ENCODE results near the gene TAF11L11.
"Not testable (repeated sequence)": the region's sequence is repeated elsewhere in the genome, so short reads cannot be mapped to it uniquely, and the experiment has no call there.

TAF11L11 gene

GRCh38 chr5:17603880-17604279, at the start of gene TAF11L11:
Gene TAF11L11 (plus strand): TSS chr5:17604183.
- DNase-seq (ENCODE audit: low read depth): not testable (repeated sequence)

- DNase-seq (ENCODE audit: low read depth): not testable (repeated sequence)
Measured at GRCh38 chr5:17585658-17586057, 18.3 kb upstream of the TAF11L11 start, which contains the start of gene TAF11L7. Gene TAF11L7 (minus strand): TSS chr5:17585758.

- DNase-seq (ENCODE audit: low read depth): not testable (repeated sequence)
Measured at GRCh38 chr5:17590860-17591259, 13.1 kb upstream of the TAF11L11 start, which contains the start of gene TAF11L8. Gene TAF11L8 (minus strand): TSS chr5:17590960.

GRCh38 chr5:17594255-17594654, 9.7 kb upstream of the TAF11L11 start, which contains the start of gene TAF11L9:
Gene TAF11L9 (minus strand): TSS chr5:17594394.
- DNase-seq (ENCODE audit: low read depth): not testable (repeated sequence)

- not testable (repeated sequence) for DNase-seq (ENCODE audit: low read depth)
Measured at GRCh38 chr5:17597728-17598127, 6.3 kb upstream of the TAF11L11 start, which contains the start of gene TAF11L10. Gene TAF11L10 (minus strand): TSS chr5:17597828.

- no peak for DNase-seq (ENCODE audit: low read depth)
Measured at GRCh38 chr5:17604951-17605350, 968 bp downstream of the TAF11L11 start.

GRCh38 chr5:17607461-17607860, 3.5 kb downstream of the TAF11L11 start:
- DNase-seq (ENCODE audit: low read depth): not testable (repeated sequence)

- not testable (repeated sequence) for DNase-seq (ENCODE audit: low read depth)
Measured at GRCh38 chr5:17610092-17610491, 6.1 kb downstream of the TAF11L11 start, which contains the start of gene TAF11L12. Gene TAF11L12 (plus strand): TSS chr5:17610392.

- DNase-seq (ENCODE audit: low read depth): no peak
Measured at GRCh38 chr5:17614872-17615605, 11.1 kb downstream of the TAF11L11 start.

- no peak for DNase-seq (ENCODE audit: low read depth)
Measured at GRCh38 chr5:17619354-17619753, 15.4 kb downstream of the TAF11L11 start.

- no peak for DNase-seq (ENCODE audit: low read depth)
Measured at GRCh38 chr5:17620627-17621026, 16.6 kb downstream of the TAF11L11 start.

- DNase-seq (ENCODE audit: low read depth): no peak
Measured at GRCh38 chr5:17625686-17626085, 21.7 kb downstream of the TAF11L11 start.

- not testable (repeated sequence) for DNase-seq (ENCODE audit: low read depth)
Measured at GRCh38 chr5:17631788-17632187, 27.8 kb downstream of the TAF11L11 start, which contains the start of gene TAF11L13. Gene TAF11L13 (plus strand): TSS chr5:17632088.

- DNase-seq (ENCODE audit: low read depth): no peak
Measured at GRCh38 chr5:17634160-17634559, 30.2 kb downstream of the TAF11L11 start, which contains the start of gene TAF11L14. Gene TAF11L14 (plus strand): TSS chr5:17634460.

- DNase-seq (ENCODE audit: low read depth): not testable (repeated sequence)
Measured at GRCh38 chr5:17649232-17649631, 45.2 kb downstream of the TAF11L11 start.

- not testable (repeated sequence) for DNase-seq (ENCODE audit: low read depth)
Measured at GRCh38 chr5:17655201-17655759, 51.3 kb downstream of the TAF11L11 start.

Data from activated T-helper 9 cell treated with anti-CD3 and anti-CD28 coated beads, Interleukin-2, amount 50 U/mL, for 16 hours (primary cell).